ENCODE results near the gene CLK4. TPM values are rescaled to one million over a fixed set of nuclear protein-coding genes. Genes with fewer than 3 reads are reported as not detected.

Gene CLK4
- 11.8 and 15.3 TPM in 2 replicates for total RNA-seq

GRCh38 chr5:178626484-178627258 lies at the start of gene CLK4:
Gene CLK4, minus strand, starts transcription at chr5:178627050. Its CDS starts 3,634 bp downstream, at chr5:178623416.

GRCh38 chr5:178590141-178590923 lies 36.5 kb downstream of the CLK4 start, which contains the start of gene COL23A1:
Gene COL23A1, minus strand, starts transcription at chr5:178590393.

Other genes with a start within 250 kb of the CLK4 start
- 1.3 TPM in 1 of 2 replicates, not detected in the other for gene COL23A1, start 36.7 kb downstream of the CLK4 start, total RNA-seq
- 8.8 and 12.5 TPM in 2 replicates for gene ZNF354A, start 103.6 kb upstream of the CLK4 start, total RNA-seq
- 3.4 and 4.0 TPM in 2 replicates for gene ZNF354B, start 232.9 kb upstream of the CLK4 start, total RNA-seq